H1 (cell line): Measurements from ENCODE around the gene RFNG. TPM values are rescaled to one million over a fixed set of nuclear protein-coding genes. Genes with fewer than 3 reads are reported as not detected.

ENCODE experiments used
- CTCF ChIA-PET: fragments of 300-600 bp; sonication (Branson Sonifier 250); formaldehyde crosslinking; loops from one replicate; lab custom pipeline; 2021; ENCODE audit not compliant: partially characterized antibody; lab: Charles Lee
- POLR2A ChIA-PET: fragments of 300-600 bp; sonication (Branson Sonifier 250); formaldehyde crosslinking; loops from one replicate; lab custom pipeline; 2021; ENCODE audit warnings: inconsistent platforms; ENCODE audit not compliant: partially characterized antibody; lab: Charles Lee
- DNase-seq, 2 experiments: peaks; one replicate each; pipeline versions ENCODE4 v3.0.0 to v3.0.0-alpha.2; 2010 to 2022; ENCODE audit warnings: low spot score in 2 of 2, low read depth in 1 of 2, mixed read lengths in 1 of 2
- FAIRE-seq: peaks from 2 replicates; lab custom pipeline; 2011; peaks lifted over from hg19 to GRCh38; lab: Jason Lieb, UNC
- H2AFZ ChIP-seq: 2 replicates; pipeline ENCODE4 v1.8.1; 2012; ENCODE audit warnings: low read length, inconsistent platforms
- H2AK5ac ChIP-seq: 2 replicates; pipeline ENCODE4 v1.6.1; 2013; ENCODE audit warnings: low read depth, low read length
- H2BK120ac ChIP-seq: replicated peaks from 2 replicates; pipeline ENCODE3; 2013; ENCODE audit warnings: low read depth, low read length, inconsistent platforms
- H2BK12ac ChIP-seq: 2 replicates; pipeline ENCODE4 v1.6.1; 2013; ENCODE audit warnings: low read depth, low read length
- H2BK15ac ChIP-seq: 2 replicates; pipeline ENCODE4 v1.6.1; 2013; ENCODE audit warnings: low read length
- H2BK20ac ChIP-seq: 2 replicates; pipeline ENCODE4 v1.6.1; 2013; ENCODE audit warnings: low read length
- H2BK5ac ChIP-seq: 2 replicates; pipeline ENCODE4 v1.6.1; 2013; ENCODE audit warnings: low read depth, low read length
- H3K14ac ChIP-seq: 2 replicates; pipeline ENCODE4 v1.6.1; 2013; ENCODE audit warnings: inconsistent platforms; ENCODE audit not compliant: insufficient read length
- H3K18ac ChIP-seq: 2 replicates; pipeline ENCODE4 v1.6.1; 2013; ENCODE audit warnings: low read length; ENCODE audit errors: extremely low read depth
- H3K23ac ChIP-seq: 2 replicates; pipeline ENCODE4 v1.6.1; 2013; ENCODE audit warnings: inconsistent platforms; ENCODE audit not compliant: insufficient read length
- H3K23me2 ChIP-seq: 2 replicates; pipeline ENCODE4 v1.6.1; 2013; ENCODE audit warnings: low read depth, low read length
- H3K27ac ChIP-seq: 2 replicates; pipeline ENCODE4 v1.6.1; 2011; ENCODE audit warnings: low read depth, low read length, inconsistent platforms
- H3K27me3 ChIP-seq, 4 experiments: replicated peaks in 1 of 4; 1 replicate in 1 of 4; 2 replicates in 3 of 4; pipeline versions ENCODE4 v1.6.1 to v1.8.1; 2011 to 2013; ENCODE audit warnings: low read length in 3 of 4, mild to moderate bottlenecking in 3 of 4, inconsistent platforms in 2 of 4, mixed read lengths in 2 of 4, moderate library complexity in 1 of 4; ENCODE audit not compliant: control insufficient read depth in 3 of 4, insufficient read depth in 3 of 4; ENCODE audit errors: extremely low read depth in 1 of 4
- H3K36me3 ChIP-seq, 4 experiments: 2 replicates each; pipeline versions ENCODE4 v1.6.1 to v1.8.1; 2011 to 2013; ENCODE audit warnings: mild to moderate bottlenecking in 4 of 4, low read length in 3 of 4, moderate library complexity in 2 of 4, control low read depth in 1 of 4, inconsistent platforms in 1 of 4; ENCODE audit not compliant: insufficient read depth in 4 of 4, control insufficient read depth in 2 of 4
- H3K4ac ChIP-seq: replicated peaks from 2 replicates; pipeline ENCODE3; 2013; ENCODE audit warnings: low read length, low read depth, mixed read lengths, inconsistent platforms; ENCODE audit not compliant: insufficient read length
- H3K4me1 ChIP-seq, 4 experiments: replicated peaks in 1 of 4; 1 replicate in 1 of 4; 2 replicates in 3 of 4; pipeline versions ENCODE4 v1.6.1 to v1.8.1; 2011 to 2013; ENCODE audit warnings: low read length in 3 of 4, inconsistent platforms in 2 of 4, mixed read lengths in 1 of 4; ENCODE audit not compliant: insufficient read depth in 4 of 4, control insufficient read depth in 3 of 4
- H3K4me2 ChIP-seq, 2 experiments: 2 replicates each; pipeline versions ENCODE4 v1.6.1 to v1.8.1; 2011 to 2013; ENCODE audit warnings: low read depth in 2 of 2, low read length in 2 of 2, control low read depth in 1 of 2, inconsistent platforms in 1 of 2, mild to moderate bottlenecking in 1 of 2; ENCODE audit not compliant: insufficient read depth in 1 of 2
- H3K4me3 ChIP-seq, 4 experiments: fragments of 200-600, 300-600 bp in 1 of 4; sonication (generic), shearing (Covaris generic), sonication (Bioruptor Twin) in 1 of 4; 2 replicates each; pipeline versions ENCODE4 v1.5.1 to v1.8.1; 2011 to 2016; ENCODE audit warnings: low read length in 4 of 4, low read depth in 3 of 4, control low read depth in 2 of 4, inconsistent platforms in 2 of 4, mild to moderate bottlenecking in 2 of 4, mixed read lengths in 1 of 4, moderate library complexity in 1 of 4; ENCODE audit not compliant: insufficient read depth in 2 of 4; ENCODE audit errors: extremely low read depth in 1 of 4
- H3K56ac ChIP-seq: replicated peaks from 2 replicates; pipeline ENCODE3; 2013; ENCODE audit warnings: low read depth, mild to moderate bottlenecking, mixed read lengths, low read length, inconsistent platforms; ENCODE audit not compliant: insufficient read length
- H3K79me1 ChIP-seq: 2 replicates; pipeline ENCODE4 v1.6.1; 2013; ENCODE audit warnings: low read depth, low read length, control low read depth
- H3K79me2 ChIP-seq, 2 experiments: 2 replicates each; pipeline versions ENCODE4 v1.6.1 to v1.8.1; 2012 to 2013; ENCODE audit warnings: low read length in 2 of 2, mild to moderate bottlenecking in 2 of 2, inconsistent platforms in 1 of 2; ENCODE audit not compliant: insufficient read depth in 2 of 2, control insufficient read depth in 1 of 2
- H3K9ac ChIP-seq, 4 experiments: replicated peaks in 1 of 4; 1 replicate in 1 of 4; 2 replicates in 3 of 4; pipeline versions ENCODE4 v1.6.1 to v1.8.1; 2011 to 2013; ENCODE audit warnings: low read depth in 3 of 4, low read length in 3 of 4, control low read depth in 2 of 4, mild to moderate bottlenecking in 2 of 4, moderate library complexity in 2 of 4, inconsistent platforms in 1 of 4; ENCODE audit errors: extremely low read depth in 1 of 4
- H3K9me3 ChIP-seq, 2 experiments: 2 replicates each; pipeline versions ENCODE4 v1.6.1 to v1.8.1; 2012 to 2013; ENCODE audit warnings: mild to moderate bottlenecking in 2 of 2, moderate library complexity in 2 of 2, control low read depth in 1 of 2, inconsistent platforms in 1 of 2, low read depth in 1 of 2, low read length in 1 of 2, mixed read lengths in 1 of 2; ENCODE audit not compliant: insufficient read depth in 2 of 2
- H4K20me1 ChIP-seq, 2 experiments: replicated peaks in 1 of 2; 2 replicates each; pipeline versions ENCODE3 to v1.8.1; 2011 to 2013; ENCODE audit warnings: inconsistent platforms in 2 of 2, low read length in 2 of 2, mild to moderate bottlenecking in 1 of 2; ENCODE audit not compliant: insufficient read depth in 2 of 2, control insufficient read depth in 1 of 2
- H4K5ac ChIP-seq: 2 replicates; pipeline ENCODE4 v1.6.1; 2013; ENCODE audit warnings: low read length, low read depth, mixed read lengths, inconsistent platforms; ENCODE audit not compliant: insufficient read length
- H4K8ac ChIP-seq: 2 replicates; pipeline ENCODE4 v1.8.0; 2013; ENCODE audit warnings: mild to moderate bottlenecking, moderate library complexity, low read length, inconsistent platforms; ENCODE audit not compliant: insufficient read depth; ENCODE audit errors: extremely low read depth
- H4K91ac ChIP-seq: replicated peaks from 2 replicates; pipeline ENCODE3; 2013; ENCODE audit warnings: low read length, mixed read lengths, inconsistent platforms; ENCODE audit not compliant: insufficient read length
- BRCA1 ChIP-seq: IDR thresholded peaks from 2 replicates; pipeline ENCODE4 v1.6.1; 2012; ENCODE audit warnings: low read depth, low read length, improper control_type of control experiment
- CBX5 ChIP-seq: fragments of 300-800, 300-1000 bp; sonication (generic); IDR thresholded peaks from 2 replicates; pipeline ENCODE4 v1.7.1; 2016; ENCODE audit warnings: antibody characterized with exemption, low read length, low read depth
- EGR1 ChIP-seq: IDR thresholded peaks from 2 replicates; pipeline ENCODE4 v1.6.1; 2011; ENCODE audit warnings: low read depth, low read length, borderline replicate concordance
- EP300 ChIP-seq, 2 experiments: IDR thresholded peaks; 1 replicate in 1 of 2; 2 replicates in 1 of 2; pipeline ENCODE4 v1.6.1; 2011 to 2012; ENCODE audit warnings: low read depth in 2 of 2, low read length in 2 of 2, mild to moderate bottlenecking in 2 of 2, borderline replicate concordance in 1 of 2, inconsistent platforms in 1 of 2, moderate library complexity in 1 of 2
- FOSL1 ChIP-seq: IDR thresholded peaks from 2 replicates; pipeline ENCODE4 v1.6.1; 2011; ENCODE audit warnings: mild to moderate bottlenecking, low read depth, low read length, moderate library complexity; ENCODE audit not compliant: insufficient read depth
- GTF2F1 ChIP-seq: IDR thresholded peaks from 2 replicates; pipeline ENCODE4 v1.6.1; 2012; ENCODE audit warnings: low read depth, low read length, improper control_type of control experiment, borderline replicate concordance
- MAFK ChIP-seq: IDR thresholded peaks from 2 replicates; pipeline ENCODE4 v1.6.1; 2012; ENCODE audit warnings: low read depth, mild to moderate bottlenecking, improper control_type of control experiment, low read length
- NANOG ChIP-seq: IDR thresholded peaks from 2 replicates; pipeline ENCODE4 v1.6.1; 2011; ENCODE audit warnings: low read length, low read depth, mild to moderate bottlenecking, inconsistent platforms; ENCODE audit not compliant: insufficient read depth, poor library complexity, severe bottlenecking
- POLR2AphosphoS5 ChIP-seq: IDR thresholded peaks from 2 replicates; pipeline ENCODE4 v1.6.1; 2011; ENCODE audit warnings: low read depth, low read length
- POU5F1 ChIP-seq: IDR thresholded peaks from 2 replicates; pipeline ENCODE4 v1.6.1; 2011; ENCODE audit warnings: low read depth, mild to moderate bottlenecking, low read length, moderate library complexity
- SIRT6 ChIP-seq: IDR thresholded peaks from one replicate; pipeline ENCODE4 v1.7.1; 2012; ENCODE audit warnings: low read length, inconsistent platforms
- SP4 ChIP-seq: IDR thresholded peaks from 2 replicates; pipeline ENCODE4 v1.6.1; 2012; ENCODE audit warnings: low read length, inconsistent platforms
- SUZ12 ChIP-seq: fragments of 200-600 bp; sonication (generic); IDR thresholded peaks from 2 replicates; pipeline ENCODE4 v1.6.1; 2012; ENCODE audit warnings: mild to moderate bottlenecking, inconsistent platforms, low read length, moderate library complexity, mixed read lengths
- TCF12 ChIP-seq: IDR thresholded peaks from 2 replicates; pipeline ENCODE4 v1.6.1; 2011; ENCODE audit warnings: low read depth, mild to moderate bottlenecking, low read length
- WGBS, 2 experiments: shearing (Covaris generic) in 1 of 2; methylation state at CpG; one replicate each; pipeline versions ENCODE4 v1.1.6 to v1.1.7; 2013 to 2015; ENCODE audit warnings: low lambda C conversion rate in 2 of 2, mixed read lengths in 2 of 2, inconsistent platforms in 1 of 2, low coverage in 1 of 2, missing lambda C conversion rate in 1 of 2; ENCODE audit not compliant: insufficient replicate concordance in 2 of 2, insufficient coverage in 1 of 2, insufficient read length in 1 of 2; ENCODE audit errors: extremely low coverage in 1 of 2, missing lambda C conversion rate in 1 of 2; 5-methylcytosine and 5-hydroxymethylcytosine counted together
- polyA plus RNA-seq, 7 experiments: library from polyadenylated mRNA; depleted of rRNA in 3 of 7; stranded (reverse) in 5 of 7; unstranded in 2 of 7; fragments of >200 nt in 5 of 7; fragments of 200-250 nt in 2 of 7; gene quantifications; 1 replicate in 5 of 7; 2 replicates in 1 of 7; 4 replicates in 1 of 7; pipeline versions ENCODE4 v1.2.1 to v1.2.3, GENCODE V29; 2011 to 2013; ENCODE audit warnings: missing spikeins in 2 of 7, mixed read lengths in 2 of 7
- total RNA-seq: library from RNA; stranded (reverse); fragmentation: NEBNext Ultra II Directional; extraction: Animal tissue kit (Norgen Biotek cat#: 25700); gene quantifications from 2 replicates; pipeline ENCODE4 v1.2.1, GENCODE V29; 2021

Gene RFNG
- total and polyA plus RNA-seq, 2 of the 8 experiments (the other 6 are each of a cell fraction or from before 2014, with no cell fraction given), result 26.7 to 28.4 TPM

DNA sequence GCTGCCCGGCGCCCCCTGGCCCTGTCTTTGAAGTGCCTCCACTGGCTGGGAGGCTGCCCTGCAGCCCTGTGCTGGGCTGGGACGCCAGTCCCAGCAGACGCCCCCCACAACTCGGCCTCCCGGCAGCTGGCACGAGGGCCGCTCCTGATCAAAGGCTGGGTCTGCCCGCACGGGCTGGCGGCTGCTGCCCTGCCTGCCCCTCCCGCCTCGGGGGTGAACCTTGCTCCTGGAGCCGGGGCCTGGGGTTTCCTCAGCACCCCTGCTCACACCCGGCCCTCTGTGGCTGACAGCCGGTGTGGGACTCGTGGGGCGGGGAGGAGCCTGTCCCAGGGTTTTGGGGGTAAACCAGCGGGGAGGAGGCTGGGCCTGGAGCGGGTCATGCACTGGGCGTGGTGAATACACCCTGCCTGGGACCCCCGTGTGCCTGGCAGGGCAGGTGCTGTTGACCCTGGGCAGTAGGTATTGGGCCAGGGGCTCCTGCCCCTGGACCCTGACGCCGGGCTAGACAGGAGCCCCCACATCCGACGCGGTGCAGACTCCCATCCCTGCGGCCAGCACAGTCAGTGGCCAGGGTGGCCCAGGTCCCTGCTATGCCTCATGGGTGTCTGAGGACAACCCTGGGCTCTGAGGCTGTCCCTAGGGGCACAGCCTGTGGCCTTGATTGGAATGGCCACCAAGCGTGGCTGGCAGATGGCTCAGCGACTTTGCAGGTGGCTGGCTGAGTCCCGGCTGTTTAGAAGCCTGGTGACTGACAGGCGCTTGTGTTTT lies 50.6 kb downstream of the RFNG start:
- CTCF ChIA-PET, result interaction anchor here (1.3 kb wide), 1 partner anchor 9 kb away, joined by 3 read pairs; no protein-coding TSS in a partner anchor
- 82% methylated on average over 25 of the region's 32 CpGs; no CpG with 5 or more reads in 1 of the 2 experiments for WGBS, 2 experiments
- TF ChIP-seq SIRT6 (no peak), EGR1 (no peak), SP4 (no peak), EP300 (IDR thresholded peaks at IDR 0.05; ENCODE audit: borderline replicate concordance in 1 of 2, low read depth in 2 of 2, low read length in 2 of 2) (no peak), POLR2AphosphoS5 (no peak), TCF12 (no peak), GTF2F1 (no peak), POU5F1 (no peak), SUZ12 (no peak), FOSL1 (no peak), CBX5 (no peak), NANOG (no peak), BRCA1 (no peak), MAFK (no peak)
- Histone ChIP-seq H3K27me3 (no peaks in the 10 kb centered on the region), H2AK5ac (no peak overlapping the region), H3K9me3 (no peaks in the 10 kb centered on the region), H3K18ac (no peak overlapping the region), H2BK20ac (no peak overlapping the region), H4K8ac (no peak overlapping the region), H3K4ac (no peak overlapping the region), H4K91ac (no peak overlapping the region), H3K9ac (no peak overlapping the region), H4K20me1 (peaks cover 0 to 5% of the 10 kb centered on the region in 2 experiments), H3K23me2 (0 out of 2 replicates have a peak, but pooled peaks cover 1% of the 10 kb centered on the region), H3K4me2 (no peak overlapping the region), H3K4me3 (no peak overlapping the region), H2BK5ac (no peak overlapping the region), H3K4me1 (no peaks in the 10 kb centered on the region; a peak in 1 of 7 replicates), H3K14ac (no peak overlapping the region), H4K5ac (no peak overlapping the region), H2BK120ac (no peak overlapping the region), H3K27ac (no peak overlapping the region), H3K36me3 (no peaks in the 10 kb centered on the region), H2BK12ac (no peak overlapping the region), H2BK15ac (no peak overlapping the region), H3K23ac (no peak overlapping the region), H3K56ac (no peak overlapping the region), H3K79me1 (peaks cover 2% of the 10 kb centered on the region), H2AFZ (no peak overlapping the region), H3K79me2 (no peaks in the 10 kb centered on the region)
- DNase-seq (peak in 1 of 2 experiments; percentile 47), FAIRE-seq (no peak)
- POLR2A ChIA-PET, result no interaction called here
